ENCODE data around the gene DSG3.

DNA sequence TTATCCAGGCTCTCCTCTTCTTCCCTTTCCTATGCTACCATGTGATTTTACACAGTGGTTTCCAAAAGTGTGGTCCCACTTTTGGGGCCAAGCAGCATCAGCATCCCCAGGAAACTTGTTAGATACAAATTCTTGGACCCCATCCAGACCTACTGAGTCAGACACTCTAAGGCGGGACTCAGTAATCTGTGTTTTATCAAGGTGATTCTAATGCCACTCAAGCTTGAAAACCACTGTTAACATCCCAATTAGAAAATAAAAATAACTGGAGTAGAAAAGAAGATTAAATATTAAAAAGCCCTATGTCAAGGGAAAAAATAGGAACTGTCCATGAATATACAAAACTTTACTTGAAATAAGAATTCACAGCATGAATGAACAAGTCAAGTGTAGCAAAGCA is 61.2 kb downstream of the DSG3 start:
- TF ChIP-seq POLR2A (IDR thresholded peaks at IDR 0.05) = no peak
- TF ChIP-seq, protein P1, sequence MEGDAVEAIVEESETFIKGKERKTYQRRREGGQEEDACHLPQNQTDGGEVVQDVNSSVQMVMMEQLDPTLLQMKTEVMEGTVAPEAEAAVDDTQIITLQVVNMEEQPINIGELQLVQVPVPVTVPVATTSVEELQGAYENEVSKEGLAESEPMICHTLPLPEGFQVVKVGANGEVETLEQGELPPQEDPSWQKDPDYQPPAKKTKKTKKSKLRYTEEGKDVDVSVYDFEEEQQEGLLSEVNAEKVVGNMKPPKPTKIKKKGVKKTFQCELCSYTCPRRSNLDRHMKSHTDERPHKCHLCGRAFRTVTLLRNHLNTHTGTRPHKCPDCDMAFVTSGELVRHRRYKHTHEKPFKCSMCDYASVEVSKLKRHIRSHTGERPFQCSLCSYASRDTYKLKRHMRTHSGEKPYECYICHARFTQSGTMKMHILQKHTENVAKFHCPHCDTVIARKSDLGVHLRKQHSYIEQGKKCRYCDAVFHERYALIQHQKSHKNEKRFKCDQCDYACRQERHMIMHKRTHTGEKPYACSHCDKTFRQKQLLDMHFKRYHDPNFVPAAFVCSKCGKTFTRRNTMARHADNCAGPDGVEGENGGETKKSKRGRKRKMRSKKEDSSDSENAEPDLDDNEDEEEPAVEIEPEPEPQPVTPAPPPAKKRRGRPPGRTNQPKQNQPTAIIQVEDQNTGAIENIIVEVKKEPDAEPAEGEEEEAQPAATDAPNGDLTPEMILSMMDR (IDR thresholded peaks at IDR 0.05) = no peak
